HG03108 (cell line): Measurements from ENCODE around the gene TRIM63.

Source experiments
- ATAC-seq: cut with Tn5 transposase; IDR thresholded peaks from one replicate; pipeline ENCODE4 v1.9.1; 2021; ENCODE audit warnings: moderate library complexity; ENCODE audit not compliant: unreplicated experiment

The TRIM63 gene

GRCh38 chr1:26059906-26060305 lies 7.5 kb downstream of the TRIM63 start:
- no peak for ATAC-seq

GRCh38 chr1:26058052-26058595 lies 9.3 kb downstream of the TRIM63 start:
- no peak for ATAC-seq

GRCh38 chr1:26057189-26057588 lies 10.2 kb downstream of the TRIM63 start:
- ATAC-seq: no peak

GRCh38 chr1:26055041-26055440 lies 12.4 kb downstream of the TRIM63 start:
- ATAC-seq: no peak

GRCh38 chr1:26053718-26054560 lies 13.5 kb downstream of the TRIM63 start:
- ATAC-seq: no peak

- no peak for ATAC-seq
Measured at GRCh38 chr1:26050248-26050640, 17.2 kb downstream of the TRIM63 start.

GRCh38 chr1:26049531-26050247 lies 17.7 kb downstream of the TRIM63 start:
- no peak for ATAC-seq

GRCh38 chr1:26047278-26047874 lies 20.1 kb downstream of the TRIM63 start:
- ATAC-seq: no peak

GRCh38 chr1:26046246-26047095 lies 21.0 kb downstream of the TRIM63 start:
- ATAC-seq: no peak

- no peak for ATAC-seq
Measured at GRCh38 chr1:26045722-26046245, 21.6 kb downstream of the TRIM63 start, which contains the start of gene SLC30A2. SLC30A2 (minus strand) TSS chr1:26046118; CDS start chr1:26045896, 222 bp downstream.

GRCh38 chr1:26044971-26045721 lies 22.3 kb downstream of the TRIM63 start:
- ATAC-seq: no peak

GRCh38 chr1:26044414-26044813 lies 23.0 kb downstream of the TRIM63 start:
- ATAC-seq: no peak

- no peak for ATAC-seq
Measured at GRCh38 chr1:26043765-26044164, 23.7 kb downstream of the TRIM63 start.

GRCh38 chr1:26041978-26042377 lies 25.5 kb downstream of the TRIM63 start:
- no peak for ATAC-seq

GRCh38 chr1:26041401-26041800 lies 26.0 kb downstream of the TRIM63 start:
- ATAC-seq: no peak

- ATAC-seq: no peak
Measured at GRCh38 chr1:26038904-26039303, 28.5 kb downstream of the TRIM63 start.

- ATAC-seq: no peak
Measured at GRCh38 chr1:26038477-26038876, 29.0 kb downstream of the TRIM63 start.

GRCh38 chr1:26037904-26038303 lies 29.5 kb downstream of the TRIM63 start:
- ATAC-seq: no peak

- no peak for ATAC-seq
Measured at GRCh38 chr1:26036756-26037281, 30.6 kb downstream of the TRIM63 start.
